Calu3 (cell line): ENCODE results near the gene ARHGAP42. TPM values are rescaled to one million over a fixed set of nuclear protein-coding genes. Genes with fewer than 3 reads are reported as not detected.
"Not testable (repeated sequence)": the region's sequence is repeated elsewhere in the genome, so short reads cannot be mapped to it uniquely, and the experiment has no call there.

Experiments used
- BruUV-seq: library from RNA; stranded (reverse); fragments of 400-500 nt; replicated peaks from 2 replicates; lab custom pipeline; 2021; lab: Mats Ljungman, UMichigan
- CTCF ChIA-PET: fragments of 300-600 bp; sonication (Branson Sonifier 250); formaldehyde crosslinking; loops from one replicate; lab custom pipeline; 2022; ENCODE audit warnings: antibody characterized with exemption; lab: Charles Lee
- DNase-seq: peaks from one replicate; pipeline ENCODE4 v3.0.0; 2022
- H3K27ac Mint-ChIP-seq: one replicate; pipeline ENCODE4 v1.8.0; 2022; ENCODE audit warnings: mixed read lengths; ENCODE audit not compliant: unreplicated experiment
- H3K27me3 Mint-ChIP-seq: one replicate; pipeline ENCODE4 v1.8.0; 2022; ENCODE audit warnings: mixed read lengths; ENCODE audit not compliant: unreplicated experiment
- H3K36me3 Mint-ChIP-seq: one replicate; pipeline ENCODE4 v1.8.0; 2022; ENCODE audit warnings: mild to moderate bottlenecking, moderate library complexity, mixed read lengths; ENCODE audit not compliant: insufficient read depth, unreplicated experiment
- H3K4me1 Mint-ChIP-seq: one replicate; pipeline ENCODE4 v1.8.0; 2022; ENCODE audit warnings: mild to moderate bottlenecking, low read depth, mixed read lengths; ENCODE audit not compliant: unreplicated experiment
- H3K4me3 Mint-ChIP-seq: one replicate; pipeline ENCODE4 v1.8.0; 2022; ENCODE audit warnings: mild to moderate bottlenecking, low read depth, moderate library complexity, mixed read lengths; ENCODE audit not compliant: unreplicated experiment
- H3K9me3 Mint-ChIP-seq: one replicate; pipeline ENCODE4 v1.8.0; 2022; ENCODE audit warnings: low read depth, mixed read lengths; ENCODE audit not compliant: unreplicated experiment
- CTCF ChIP-seq: fragments of 200-600 bp; IDR thresholded peaks from one replicate; pipeline ENCODE4 v1.8.0; 2022; ENCODE audit warnings: antibody characterized with exemption; ENCODE audit not compliant: unreplicated experiment
- intact Hi-C: fragments of 100-400 bp; cut with micrococcal nuclease; formaldehyde crosslinking; loops from one replicate; pipeline ENCODE4 v1.10.0; 2022; ENCODE audit not compliant: unreplicated experiment
- total RNA-seq: library from RNA; stranded (reverse); gene quantifications from 2 replicates; pipeline ENCODE4 v1.2.3, GENCODE V29; 2022

The ARHGAP42 gene
- total RNA-seq, 1 experiment from 2014 or later, result 10.3 TPM

DNA sequence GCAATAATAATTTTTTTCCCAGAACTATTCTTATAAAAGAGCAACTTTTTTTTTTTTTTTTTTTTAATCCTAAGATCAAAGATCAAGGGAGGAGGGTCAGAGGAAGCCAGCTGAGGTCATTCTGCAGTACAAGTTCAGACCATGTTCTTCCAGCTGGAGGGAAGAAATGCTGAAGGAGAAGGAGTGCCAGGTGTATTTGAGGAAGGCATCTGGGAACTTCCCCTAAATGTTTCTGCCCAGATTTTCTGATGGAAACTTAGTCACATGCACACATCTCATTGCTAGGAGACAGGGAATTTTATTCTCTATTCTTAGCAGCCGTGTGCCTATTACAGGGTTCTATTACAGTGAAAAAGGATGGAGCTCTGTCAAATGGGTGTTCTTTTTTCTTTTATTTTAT, 208.4 kb downstream of the ARHGAP42 start:
- intact Hi-C loops, result no loop called here
- no peak overlapping the region for H3K4me3 Mint-ChIP-seq
- H3K9me3 Mint-ChIP-seq, result no peaks in the 10 kb centered on the region
- no peaks in the 10 kb centered on the region for H3K36me3 Mint-ChIP-seq
- no peaks in the 10 kb centered on the region for H3K27me3 Mint-ChIP-seq
- TF ChIP-seq CTCF, result no peak
- no peak overlapping the region for H3K27ac Mint-ChIP-seq
- no peaks in the 10 kb centered on the region for H3K4me1 Mint-ChIP-seq
- CTCF ChIA-PET, result no interaction called here
- BruUV-seq, result no TSS peak
- no peak for DNase-seq

- intact Hi-C loops, CTCF ChIA-PET, H3K4me1 Mint-ChIP-seq, BruUV-seq, H3K36me3 Mint-ChIP-seq, H3K9me3 Mint-ChIP-seq, DNase-seq, H3K4me3 Mint-ChIP-seq, H3K27ac Mint-ChIP-seq, H3K27me3 Mint-ChIP-seq: not testable (repeated sequence)
Observed at GRCh38 chr11:100895976-100896375, 208.9 kb downstream of the ARHGAP42 start.

- H3K27ac Mint-ChIP-seq, H3K4me1 Mint-ChIP-seq, H3K36me3 Mint-ChIP-seq, H3K27me3 Mint-ChIP-seq, DNase-seq, CTCF ChIA-PET, intact Hi-C loops, H3K9me3 Mint-ChIP-seq, BruUV-seq, H3K4me3 Mint-ChIP-seq: not testable (repeated sequence)
Observed at GRCh38 chr11:100901471-100901870, 214.4 kb downstream of the ARHGAP42 start.

DNA sequence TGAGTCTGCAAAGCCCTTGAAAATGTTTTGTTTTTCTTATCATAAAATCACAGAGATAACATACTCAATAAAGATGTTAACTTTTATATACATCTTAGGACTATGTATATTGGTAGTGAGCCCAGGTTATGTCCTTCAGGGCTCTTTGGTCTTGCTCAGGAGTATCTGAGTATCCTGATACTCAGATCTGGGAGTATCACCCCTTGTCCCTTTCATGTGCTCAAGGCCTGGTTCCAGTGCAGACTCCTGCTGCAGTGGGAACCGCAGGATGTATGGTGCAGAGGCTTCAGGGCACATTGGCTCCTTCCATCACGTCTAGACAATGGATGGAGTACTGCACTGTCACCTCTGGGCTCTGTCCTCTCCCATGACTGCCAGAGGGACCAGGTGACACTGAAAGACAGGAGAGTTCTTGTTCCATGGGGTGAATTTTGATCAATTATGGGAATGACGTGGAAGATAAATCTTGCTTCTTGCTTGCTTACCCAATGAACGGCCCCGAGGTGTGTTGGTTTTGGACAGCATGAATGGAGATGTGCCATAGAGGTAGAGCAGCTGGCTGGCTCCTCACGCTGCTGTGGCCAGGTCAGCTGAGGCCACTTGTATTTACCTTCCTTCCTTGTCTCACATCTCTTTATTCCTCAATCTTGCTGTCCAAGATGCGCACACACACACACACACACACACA, 215.5 kb downstream of the ARHGAP42 start:
- no peak overlapping the region for H3K4me3 Mint-ChIP-seq
- no peaks in the 10 kb centered on the region for H3K27me3 Mint-ChIP-seq
- TF ChIP-seq CTCF, result no peak
- CTCF ChIA-PET, result no interaction called here
- no peaks in the 10 kb centered on the region for H3K9me3 Mint-ChIP-seq
- H3K36me3 Mint-ChIP-seq, result peaks cover 7% of the 10 kb centered on the region
- intact Hi-C loops, result no loop called here
- DNase-seq, result no peak
- H3K27ac Mint-ChIP-seq, result no peak overlapping the region
- H3K4me1 Mint-ChIP-seq, result no peaks in the 10 kb centered on the region
- BruUV-seq, result no TSS peak

DNA sequence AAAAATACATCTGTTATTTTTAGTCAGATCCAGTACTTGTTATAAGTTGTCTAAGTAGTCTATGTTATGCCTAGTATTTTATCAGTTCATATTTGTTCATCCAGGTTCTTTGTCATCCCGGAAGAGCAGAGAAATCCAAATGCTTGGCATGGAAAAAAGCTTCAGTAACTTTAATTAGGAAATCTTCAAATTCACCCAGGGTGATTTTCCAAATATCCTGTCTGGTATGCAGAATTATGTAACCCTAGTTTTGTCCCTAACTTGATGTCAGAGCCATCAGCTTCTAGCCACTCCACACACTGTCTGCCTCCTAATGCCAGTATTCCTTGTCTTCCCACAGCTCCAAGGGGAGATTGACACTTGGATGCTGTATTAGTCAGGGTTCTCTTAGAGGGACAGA, 216.2 kb downstream of the ARHGAP42 start:
- Mint-ChIP-seq H3K9me3 (no peaks in the 10 kb centered on the region), H3K4me1 (no peaks in the 10 kb centered on the region), H3K27me3 (no peaks in the 10 kb centered on the region), H3K27ac (no peak overlapping the region), H3K36me3 (peaks cover 7% of the 10 kb centered on the region), H3K4me3 (no peak overlapping the region)
- no peak for DNase-seq
- no peak for TF ChIP-seq CTCF
- intact Hi-C loops, result no loop called here
- BruUV-seq, result no TSS peak
- CTCF ChIA-PET, result no interaction called here
